MCF 10A (cell line): ENCODE measurements around the gene AIG1. TPM values are rescaled to one million over a fixed set of nuclear protein-coding genes. Genes with fewer than 3 reads are reported as not detected.

Experiments used
- BruUV-seq: library from RNA; stranded (reverse); fragments of 400-500 nt; replicated peaks from 2 replicates; lab custom pipeline; 2021; lab: Mats Ljungman, UMichigan
- CTCF ChIA-PET: fragments of 300-600 bp; sonication (Branson Sonifier 250); formaldehyde crosslinking; extraction: SDS; loops from one replicate; lab custom pipeline; 2021; ENCODE audit warnings: antibody characterized with exemption, inconsistent platforms; lab: Yijun Ruan, JAX
- POLR2A ChIA-PET: fragments of 300-600, 350-650 bp; sonication (Branson Sonifier 250); formaldehyde crosslinking; extraction: SDS; loops from one replicate; lab custom pipeline; 2020; ENCODE audit warnings: antibody characterized with exemption, inconsistent platforms; lab: Yijun Ruan, JAX
- DNase-seq: peaks from one replicate; pipeline ENCODE4 v3.0.0-alpha.2; 2018; ENCODE audit not compliant: unreplicated experiment
- H3K27ac Mint-ChIP-seq: one replicate; pipeline ENCODE4 v1.8.0; 2022; ENCODE audit warnings: mild to moderate bottlenecking, low read depth, mixed read lengths; ENCODE audit not compliant: unreplicated experiment
- H3K27me3 Mint-ChIP-seq: one replicate; pipeline ENCODE4 v1.8.0; 2022; ENCODE audit warnings: mixed read lengths; ENCODE audit not compliant: insufficient read depth, unreplicated experiment
- H3K36me3 Mint-ChIP-seq: one replicate; pipeline ENCODE4 v1.8.0; 2022; ENCODE audit warnings: mild to moderate bottlenecking, moderate library complexity, mixed read lengths; ENCODE audit not compliant: insufficient read depth, unreplicated experiment
- H3K4me1 Mint-ChIP-seq: one replicate; pipeline ENCODE4 v1.8.0; 2022; ENCODE audit warnings: mixed read lengths; ENCODE audit not compliant: insufficient read depth, unreplicated experiment
- H3K4me3 Mint-ChIP-seq: one replicate; pipeline ENCODE4 v1.8.0; 2022; ENCODE audit warnings: mild to moderate bottlenecking, moderate library complexity, mixed read lengths; ENCODE audit not compliant: unreplicated experiment
- H3K9me3 Mint-ChIP-seq: one replicate; pipeline ENCODE4 v1.8.0; 2022; ENCODE audit warnings: mixed read lengths; ENCODE audit not compliant: unreplicated experiment
- intact Hi-C: fragments of 100-400 bp; cut with micrococcal nuclease; formaldehyde crosslinking; loops from 2 replicates; pipeline ENCODE4 v1.14.1; 2022
- total RNA-seq: library from RNA; stranded (reverse); gene quantifications from 2 replicates; pipeline ENCODE4 v1.2.3, GENCODE V29; 2022
- TF ChIP-seq, protein P1 (sequence below): fragments of 200-600 bp; IDR thresholded peaks from one replicate; pipeline ENCODE4 v1.8.0; 2022; ENCODE audit warnings: antibody characterized with exemption, mild to moderate bottlenecking; ENCODE audit not compliant: unreplicated experiment

AIG1 gene
- total RNA-seq, 1 experiment from 2014 or later: 106 TPM

GRCh38 chr6:143100429-143100828 lies 39.7 kb downstream of the AIG1 start:
- no peak for DNase-seq
- Mint-ChIP-seq H3K4me3 (no peak overlapping the region), H3K4me1 (peaks cover 6% of the 10 kb centered on the region), H3K36me3 (no peaks in the 10 kb centered on the region), H3K27ac (no peak overlapping the region), H3K9me3 (no peaks in the 10 kb centered on the region), H3K27me3 (no peaks in the 10 kb centered on the region)
- ChIA-PET POLR2A (interaction anchor here (0.6 to 1.1 kb wide), 2 partner anchors 248 to 351 kb away, joined by 3 read pairs; no protein-coding TSS in a partner anchor), CTCF (no interaction called here)
- intact Hi-C loops: no loop called here
- BruUV-seq: no TSS peak
- TF ChIP-seq, protein P1, sequence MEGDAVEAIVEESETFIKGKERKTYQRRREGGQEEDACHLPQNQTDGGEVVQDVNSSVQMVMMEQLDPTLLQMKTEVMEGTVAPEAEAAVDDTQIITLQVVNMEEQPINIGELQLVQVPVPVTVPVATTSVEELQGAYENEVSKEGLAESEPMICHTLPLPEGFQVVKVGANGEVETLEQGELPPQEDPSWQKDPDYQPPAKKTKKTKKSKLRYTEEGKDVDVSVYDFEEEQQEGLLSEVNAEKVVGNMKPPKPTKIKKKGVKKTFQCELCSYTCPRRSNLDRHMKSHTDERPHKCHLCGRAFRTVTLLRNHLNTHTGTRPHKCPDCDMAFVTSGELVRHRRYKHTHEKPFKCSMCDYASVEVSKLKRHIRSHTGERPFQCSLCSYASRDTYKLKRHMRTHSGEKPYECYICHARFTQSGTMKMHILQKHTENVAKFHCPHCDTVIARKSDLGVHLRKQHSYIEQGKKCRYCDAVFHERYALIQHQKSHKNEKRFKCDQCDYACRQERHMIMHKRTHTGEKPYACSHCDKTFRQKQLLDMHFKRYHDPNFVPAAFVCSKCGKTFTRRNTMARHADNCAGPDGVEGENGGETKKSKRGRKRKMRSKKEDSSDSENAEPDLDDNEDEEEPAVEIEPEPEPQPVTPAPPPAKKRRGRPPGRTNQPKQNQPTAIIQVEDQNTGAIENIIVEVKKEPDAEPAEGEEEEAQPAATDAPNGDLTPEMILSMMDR: no peak

DNA sequence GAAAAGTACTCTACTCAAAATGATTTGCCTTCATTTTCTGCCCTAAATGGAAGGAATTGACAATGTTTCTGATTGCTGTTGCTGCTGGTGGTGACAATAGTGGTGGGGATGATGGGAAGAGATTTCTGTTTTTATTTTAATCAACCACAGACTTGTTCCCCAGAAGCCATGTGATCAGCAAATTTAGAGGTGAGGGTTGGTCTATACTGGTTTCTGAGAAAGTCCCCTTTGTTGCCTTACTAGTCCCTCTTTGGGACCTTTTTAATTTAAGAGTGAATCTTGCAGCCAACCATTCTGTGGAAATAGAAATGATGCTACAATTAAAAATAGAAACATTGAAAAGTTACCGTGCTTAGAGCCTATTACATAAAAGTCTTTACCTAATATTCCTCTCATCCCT lies 43.2 kb downstream of the AIG1 start:
- DNase-seq: no peak
- Mint-ChIP-seq H3K36me3 (no peaks in the 10 kb centered on the region), H3K27ac (no peak overlapping the region), H3K27me3 (no peaks in the 10 kb centered on the region), H3K9me3 (no peaks in the 10 kb centered on the region), H3K4me1 (peaks cover 6% of the 10 kb centered on the region), H3K4me3 (no peak overlapping the region)
- intact Hi-C loops: no loop called here
- no TSS peak for BruUV-seq
- CTCF ChIA-PET: interaction anchor here (1.0 kb wide), 1 partner anchor 12 kb away, joined by 7 read pairs; no protein-coding TSS in a partner anchor
- POLR2A ChIA-PET: interaction anchor here (0.6 to 2.0 kb wide), 2 partner anchors 10 to 50 kb away, joined by 3 to 5 read pairs; no protein-coding TSS in a partner anchor
- TF ChIP-seq, protein P1: no peak

DNA sequence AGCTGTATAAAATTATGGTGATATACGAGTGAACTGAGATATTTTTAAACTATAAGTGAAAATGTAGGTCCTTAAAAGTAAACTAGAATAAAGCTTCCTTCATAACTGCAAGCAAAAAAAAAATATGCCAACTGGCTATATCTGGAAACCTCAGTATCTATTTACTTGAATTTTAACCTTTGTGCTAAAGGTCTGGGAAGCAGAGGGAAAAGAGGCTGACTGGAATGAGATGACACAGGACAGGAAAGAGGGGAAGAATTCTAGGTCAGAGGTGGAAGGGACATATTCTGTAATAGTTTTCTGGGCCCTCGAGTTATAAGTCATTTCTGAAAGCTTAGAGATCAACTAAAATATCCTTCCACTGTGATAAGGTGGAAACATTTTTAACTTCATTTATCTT lies 46.8 kb downstream of the AIG1 start:
- Mint-ChIP-seq H3K27me3 (no peaks in the 10 kb centered on the region), H3K27ac (no peak overlapping the region), H3K4me1 (peaks cover 11% of the 10 kb centered on the region), H3K36me3 (peaks cover 7% of the 10 kb centered on the region), H3K4me3 (no peak overlapping the region), H3K9me3 (no peaks in the 10 kb centered on the region)
- ChIA-PET CTCF (interaction anchor here (0.6 kb wide), 2 partner anchors 18 to 627 kb away, joined by 4 to 5 read pairs; no protein-coding TSS in a partner anchor), POLR2A (interaction anchor here (0.7 to 0.8 kb wide), 2 partner anchors 202 to 288 kb away, joined by 3 read pairs; no protein-coding TSS in a partner anchor)
- intact Hi-C loops: no loop called here
- DNase-seq: no peak
- BruUV-seq: no TSS peak
- TF ChIP-seq, protein P1: no peak

DNA sequence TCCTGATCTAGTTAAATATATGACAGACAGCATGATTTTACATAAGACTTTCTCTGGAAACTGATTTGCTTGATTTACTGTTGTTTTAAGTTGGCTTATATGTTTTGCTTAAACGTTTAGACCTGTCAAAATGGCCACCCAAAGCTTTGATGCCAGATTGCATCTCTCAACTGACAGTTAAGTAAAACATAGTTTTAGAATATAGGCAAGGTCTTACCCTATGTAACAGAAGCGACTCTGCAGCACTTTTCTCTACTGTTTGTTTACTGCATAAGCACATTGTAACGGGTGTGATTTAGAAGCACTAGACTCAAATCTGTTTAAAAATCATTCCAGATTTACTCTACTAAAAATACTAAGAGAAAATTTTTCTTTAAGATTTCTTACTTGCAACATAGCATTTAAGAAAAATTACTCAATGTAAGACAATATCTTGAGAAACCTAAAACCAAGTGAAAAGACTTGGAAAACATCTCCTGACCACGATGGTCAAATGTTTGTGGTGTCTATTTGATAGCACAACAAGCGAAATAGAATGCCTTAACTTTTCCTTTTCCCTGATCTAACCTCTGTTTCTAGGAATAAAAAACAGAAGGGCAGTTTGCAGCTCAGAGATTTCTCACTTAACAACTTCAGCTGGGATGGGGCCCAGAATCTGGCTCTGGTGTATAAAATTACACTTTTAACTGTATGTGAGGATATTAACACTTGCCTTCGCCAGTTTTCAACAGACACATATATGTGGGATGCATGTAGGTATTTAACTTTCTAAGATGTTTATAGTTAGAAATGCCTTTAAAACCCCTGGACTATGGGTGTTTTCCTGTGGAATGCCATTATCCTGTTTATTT lies 47.4 kb downstream of the AIG1 start:
- no peaks in the 10 kb centered on the region for H3K27me3 Mint-ChIP-seq
- no TSS peak for BruUV-seq
- H3K36me3 Mint-ChIP-seq: peaks cover 7% of the 10 kb centered on the region
- H3K4me1 Mint-ChIP-seq: peaks cover 11% of the 10 kb centered on the region
- H3K4me3 Mint-ChIP-seq: no peak overlapping the region
- no peak for DNase-seq
- no peaks in the 10 kb centered on the region for H3K9me3 Mint-ChIP-seq
- H3K27ac Mint-ChIP-seq: no peak overlapping the region
- intact Hi-C loops: no loop called here
- ChIA-PET POLR2A (interaction anchor here (0.8 kb wide), 1 partner anchor 287 kb away, joined by 3 read pairs; no protein-coding TSS in a partner anchor), CTCF (interaction anchor here (0.6 to 1.2 kb wide), 2 partner anchors 13 to 19 kb away, joined by 3 to 4 read pairs; no protein-coding TSS in a partner anchor)
- TF ChIP-seq, protein P1: no peak
